ENCODE measurements around the gene CERCAM.

The CERCAM gene

GRCh38 chr9:128457207-128457606 lies 36.5 kb downstream of the CERCAM start:
- H3K4me3 ChIP-seq (ENCODE audit: low read depth, low read length), result peak overlapping the region; percentile 89
- no peak for TF ChIP-seq CTCF (IDR thresholded peaks at IDR 0.05; ENCODE audit: control insufficient read depth, extremely low read depth, insufficient read depth)
- DNase-seq (ENCODE audit: low read depth), result no peak

- TF ChIP-seq CTCF (IDR thresholded peaks at IDR 0.05; ENCODE audit: control insufficient read depth, extremely low read depth, insufficient read depth), result no peak
Observed at GRCh38 chr9:128459011-128459410, 38.4 kb downstream of the CERCAM start.

GRCh38 chr9:128469070-128469469 lies 48.4 kb downstream of the CERCAM start:
- TF ChIP-seq CTCF (IDR thresholded peaks at IDR 0.05; ENCODE audit: control insufficient read depth, extremely low read depth, insufficient read depth), result no peak
- no peak for DNase-seq (ENCODE audit: low read depth)
- H3K4me3 ChIP-seq (ENCODE audit: low read depth, low read length), result no peak overlapping the region

More at GRCh38 chr9:128459011-128459410, 38.4 kb downstream of the CERCAM start:
- H3K4me3 ChIP-seq (ENCODE audit: low read depth, low read length), result no peak overlapping the region
- no peak for DNase-seq (ENCODE audit: low read depth)

GRCh38 chr9:128470560-128470959 lies 49.9 kb downstream of the CERCAM start:
- DNase-seq (ENCODE audit: low read depth), result no peak
- no peak overlapping the region for H3K4me3 ChIP-seq (ENCODE audit: low read depth, low read length)
- TF ChIP-seq CTCF (IDR thresholded peaks at IDR 0.05; ENCODE audit: control insufficient read depth, extremely low read depth, insufficient read depth), result no peak

GRCh38 chr9:128473104-128473503 lies 52.4 kb downstream of the CERCAM start:
- no peak overlapping the region for H3K4me3 ChIP-seq (ENCODE audit: low read depth, low read length)
- no peak for DNase-seq (ENCODE audit: low read depth)
- TF ChIP-seq CTCF (IDR thresholded peaks at IDR 0.05; ENCODE audit: control insufficient read depth, extremely low read depth, insufficient read depth), result no peak

- no peak for DNase-seq (ENCODE audit: low read depth)
Observed at GRCh38 chr9:128475867-128476266, 55.2 kb downstream of the CERCAM start.

More at GRCh38 chr9:128475867-128476266, 55.2 kb downstream of the CERCAM start:
- TF ChIP-seq CTCF (IDR thresholded peaks at IDR 0.05; ENCODE audit: control insufficient read depth, extremely low read depth, insufficient read depth), result no peak
- no peak overlapping the region for H3K4me3 ChIP-seq (ENCODE audit: low read depth, low read length)

All from LNCaP clone FGC (cell line).